Bronchus fibroblast of lung (primary cell): ENCODE data around the gene ZCWPW1. TPM values are rescaled to one million over a fixed set of nuclear protein-coding genes. Genes with fewer than 3 reads are reported as not detected.

Experiments
- total RNA-seq: library from RNA; depleted of rRNA; stranded (reverse); fragments of >200 nt; gene quantifications from 2 replicates; pipeline ENCODE4 v1.2.3, GENCODE V29; 2015

Gene ZCWPW1, protein sequence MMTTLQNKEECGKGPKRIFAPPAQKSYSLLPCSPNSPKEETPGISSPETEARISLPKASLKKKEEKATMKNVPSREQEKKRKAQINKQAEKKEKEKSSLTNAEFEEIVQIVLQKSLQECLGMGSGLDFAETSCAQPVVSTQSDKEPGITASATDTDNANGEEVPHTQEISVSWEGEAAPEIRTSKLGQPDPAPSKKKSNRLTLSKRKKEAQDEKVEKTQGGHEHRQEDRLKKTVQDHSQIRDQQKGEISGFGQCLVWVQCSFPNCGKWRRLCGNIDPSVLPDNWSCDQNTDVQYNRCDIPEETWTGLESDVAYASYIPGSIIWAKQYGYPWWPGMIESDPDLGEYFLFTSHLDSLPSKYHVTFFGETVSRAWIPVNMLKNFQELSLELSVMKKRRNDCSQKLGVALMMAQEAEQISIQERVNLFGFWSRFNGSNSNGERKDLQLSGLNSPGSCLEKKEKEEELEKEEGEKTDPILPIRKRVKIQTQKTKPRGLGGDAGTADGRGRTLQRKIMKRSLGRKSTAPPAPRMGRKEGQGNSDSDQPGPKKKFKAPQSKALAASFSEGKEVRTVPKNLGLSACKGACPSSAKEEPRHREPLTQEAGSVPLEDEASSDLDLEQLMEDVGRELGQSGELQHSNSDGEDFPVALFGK
- 0.30 and 0.50 TPM in 2 replicates for total RNA-seq

DNA sequence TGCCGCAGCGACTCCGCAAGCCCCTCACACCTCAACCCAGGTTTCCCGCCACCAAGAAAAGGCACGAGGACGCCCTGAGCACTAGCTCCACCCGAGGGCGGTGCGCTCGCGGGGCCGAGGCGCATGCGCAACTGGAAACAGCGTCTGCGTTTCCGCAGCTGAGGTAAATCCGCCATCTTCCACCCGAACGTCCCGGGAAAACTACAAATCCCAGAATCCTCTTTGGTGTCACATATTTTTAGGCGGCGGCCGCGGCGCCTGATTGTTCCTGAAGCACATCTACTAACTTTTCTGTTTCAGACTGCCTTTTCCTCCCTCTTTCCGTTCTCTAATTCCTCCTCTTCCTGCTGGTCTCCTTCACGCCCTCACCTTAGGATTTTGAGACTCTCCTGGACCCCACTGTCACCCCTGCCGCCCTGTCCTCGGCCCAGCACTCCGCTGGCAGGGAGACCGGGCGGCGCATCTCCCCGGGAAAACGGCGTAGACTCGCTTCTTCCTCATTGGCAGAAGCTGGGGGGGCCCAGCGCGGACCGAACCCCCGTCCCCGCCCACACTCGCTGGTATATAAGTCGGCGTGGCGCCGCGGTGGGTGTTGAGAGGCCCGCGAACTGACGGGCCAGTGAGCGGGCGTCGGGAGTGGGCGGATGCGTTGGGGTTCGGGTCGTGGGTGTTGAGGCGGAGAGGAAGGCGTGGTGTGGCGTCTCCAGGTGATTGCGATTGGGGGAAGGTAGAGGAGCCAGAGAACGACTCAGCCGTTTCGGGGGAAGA lies at the start of gene ZCWPW1:
TSS of gene ZCWPW1 (minus strand) at position 505 of the 768 bp plus-strand sequence. CDS start 8,054 bp downstream, outside the sequence.

DNA sequence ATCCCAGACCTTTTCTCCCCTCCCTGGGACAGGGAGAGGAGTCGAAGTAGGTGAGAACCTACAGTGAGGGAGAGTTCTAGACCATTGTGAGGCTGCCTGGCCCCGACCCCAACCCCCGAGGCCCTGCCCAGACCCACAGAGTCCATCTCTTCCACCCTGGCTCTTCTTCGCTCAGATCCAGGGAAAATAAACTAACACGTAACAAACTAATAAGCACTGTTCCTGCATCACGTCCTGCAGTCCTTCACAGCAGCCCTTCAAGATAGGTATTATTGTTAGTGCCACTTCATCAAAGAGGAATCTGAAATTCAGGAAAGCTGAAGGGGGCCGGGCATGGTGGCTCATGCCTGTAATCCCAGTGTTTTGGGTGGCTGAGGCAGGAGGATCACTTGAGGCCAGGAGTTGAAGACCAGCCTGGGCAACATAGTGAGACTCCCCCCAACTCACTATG lies 35.7 kb upstream of the ZCWPW1 start, which contains the start of gene SPACDR:
TSS of gene SPACDR (minus strand) at position 51 of the 451 bp plus-strand sequence. CDS start 235 bp downstream, outside the sequence.

GRCh38 chr7:100429637-100430492 lies 1.4 kb upstream of the ZCWPW1 start, which contains the start of gene MEPCE:
MEPCE (plus strand) TSS chr7:100429831; CDS start chr7:100430019, 188 bp downstream.

DNA sequence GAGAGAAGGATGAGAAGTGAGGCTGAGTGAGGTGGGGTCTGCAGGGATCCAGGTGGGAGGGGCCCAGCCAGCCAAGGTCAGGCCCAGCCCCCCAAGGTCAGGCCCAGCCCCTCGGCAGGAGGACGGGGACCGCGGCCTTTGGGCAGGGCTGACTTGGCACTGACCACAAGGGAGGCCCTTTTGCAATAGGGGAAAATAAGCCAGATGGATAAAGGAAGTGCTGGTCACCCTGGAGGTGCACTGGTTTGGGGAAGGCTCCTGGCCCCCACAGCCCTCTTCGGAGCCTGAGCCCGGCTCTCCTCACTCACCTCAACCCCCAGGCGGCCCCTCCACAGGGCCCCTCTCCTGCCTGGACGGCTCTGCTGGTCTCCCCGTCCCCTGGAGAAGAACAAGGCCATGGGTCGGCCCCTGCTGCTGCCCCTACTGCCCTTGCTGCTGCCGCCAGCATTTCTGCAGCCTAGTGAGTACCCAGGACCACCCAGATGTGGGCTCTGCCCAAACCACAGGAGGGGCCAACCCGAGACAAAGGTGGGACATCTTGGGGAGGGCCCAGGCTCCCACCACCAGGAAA lies 55.2 kb downstream of the ZCWPW1 start, which contains the start of gene PILRA:
TSS of gene PILRA (plus strand) at position 227 of the 571 bp plus-strand sequence. CDS start at position 397, 170 bp downstream.

GRCh38 chr7:100358027-100358856 lies 70.3 kb downstream of the ZCWPW1 start, which contains the start of gene PILRB:
PILRB (plus strand) TSS chr7:100358117; CDS start chr7:100358303, 186 bp downstream.

Other genes starting within 250 kb of the ZCWPW1 start
- not detected in 2 replicates for gene PVRIG, start 208.8 kb downstream of the ZCWPW1 start, total RNA-seq
- gene SPDYE3, start 121.0 kb downstream of the ZCWPW1 start, total RNA-seq = not detected in 2 replicates
- gene PILRB, start 70.6 kb downstream of the ZCWPW1 start, total RNA-seq = 9.1 and 10.4 TPM in 2 replicates
- gene PILRA, start 55.2 kb downstream of the ZCWPW1 start, total RNA-seq = under 0.01 TPM in 1 of 2 replicates, not detected in the other
- gene MEPCE, start 1.1 kb upstream of the ZCWPW1 start, total RNA-seq = 29.9 and 31.5 TPM in 2 replicates
- gene PPP1R35, start 7.8 kb upstream of the ZCWPW1 start, total RNA-seq = 46.5 and 62.0 TPM in 2 replicates
- 1.8 and 2.7 TPM in 2 replicates for gene SPACDR, start 35.6 kb upstream of the ZCWPW1 start, total RNA-seq
- 47.4 and 52.5 TPM in 2 replicates for gene TSC22D4, start 50.5 kb upstream of the ZCWPW1 start, total RNA-seq
- gene NYAP1, start 55.2 kb upstream of the ZCWPW1 start, total RNA-seq = 1.8 and 3.9 TPM in 2 replicates
- gene AGFG2, start 110.5 kb upstream of the ZCWPW1 start, total RNA-seq = 9.1 and 16.0 TPM in 2 replicates
- 0.34 and 1.2 TPM in 2 replicates for gene SAP25, start 145.2 kb upstream of the ZCWPW1 start, total RNA-seq
- 34.2 and 58.7 TPM in 2 replicates for gene LRCH4, start 157.4 kb upstream of the ZCWPW1 start, total RNA-seq
- gene FBXO24, start 157.6 kb upstream of the ZCWPW1 start, total RNA-seq = 0.50 and 1.0 TPM in 2 replicates
- gene PCOLCE, start 173.7 kb upstream of the ZCWPW1 start, total RNA-seq = 396 and 411 TPM in 2 replicates
- 17.2 and 21.4 TPM in 2 replicates for gene MOSPD3, start 183.8 kb upstream of the ZCWPW1 start, total RNA-seq
- 0.17 and 0.30 TPM in 2 replicates for gene TFR2, start 212.8 kb upstream of the ZCWPW1 start, total RNA-seq
- not detected in 2 replicates for gene ACTL6B, start 227.7 kb upstream of the ZCWPW1 start, total RNA-seq
- gene GNB2, start 245.0 kb upstream of the ZCWPW1 start, total RNA-seq = 283 and 322 TPM in 2 replicates